NT2/D1 (cell line): Measurements from ENCODE around the gene DDX31.

Experiments used
- SUZ12 ChIP-seq: IDR thresholded peaks from 2 replicates; pipeline ENCODE4 v1.6.1; 2011; ENCODE audit not compliant: insufficient read length, insufficient read depth; ENCODE audit errors: extremely low read depth
- ZNF274 ChIP-seq: IDR thresholded peaks from 2 replicates; pipeline ENCODE4 v1.6.1; 2011; ENCODE audit warnings: mild to moderate bottlenecking, low read depth, low read length

DNA sequence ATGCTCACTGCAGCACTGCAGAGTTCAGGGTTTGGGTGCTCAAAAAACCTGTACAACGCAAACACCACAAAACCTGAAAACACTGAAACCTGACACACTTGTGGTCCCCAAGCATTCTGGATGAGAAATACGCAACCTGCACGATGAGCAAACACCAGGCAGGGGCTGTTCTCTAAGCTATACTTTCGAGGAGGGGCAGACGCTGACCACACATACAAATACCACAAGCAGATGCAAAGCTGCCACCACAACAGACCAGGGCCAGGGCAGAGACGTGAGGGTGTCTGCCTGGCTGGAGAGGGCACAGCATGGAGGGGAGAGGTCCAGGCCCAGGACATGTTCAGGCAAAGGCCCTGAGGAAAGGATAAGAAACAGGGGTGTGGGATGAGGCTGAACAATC, 64.4 kb downstream of the DDX31 start:
- TF ChIP-seq SUZ12 (no peak), ZNF274 (no peak)
